Mammary epithelial cell (primary cell): ENCODE measurements around the gene ZNF77.

Experiments used
- EZH2 ChIP-seq: IDR thresholded peaks from 2 replicates; pipeline ENCODE4 v1.6.1; 2012; ENCODE audit warnings: low read length, inconsistent platforms, borderline replicate concordance
- TF ChIP-seq, protein P1 (sequence below), 2 donors: IDR thresholded peaks in 1 of 2; conservative IDR thresholded peaks in 1 of 2; 2 replicates each; pipeline ENCODE4 v1.5.1; 2011 to 2012; ENCODE audit warnings: inconsistent platforms in 2 of 2, low read length in 2 of 2, mild to moderate bottlenecking in 2 of 2, control low read depth in 1 of 2, low read depth in 1 of 2; ENCODE audit not compliant: insufficient read depth in 1 of 2; ENCODE audit errors: extremely low read depth in 1 of 2

DNA sequence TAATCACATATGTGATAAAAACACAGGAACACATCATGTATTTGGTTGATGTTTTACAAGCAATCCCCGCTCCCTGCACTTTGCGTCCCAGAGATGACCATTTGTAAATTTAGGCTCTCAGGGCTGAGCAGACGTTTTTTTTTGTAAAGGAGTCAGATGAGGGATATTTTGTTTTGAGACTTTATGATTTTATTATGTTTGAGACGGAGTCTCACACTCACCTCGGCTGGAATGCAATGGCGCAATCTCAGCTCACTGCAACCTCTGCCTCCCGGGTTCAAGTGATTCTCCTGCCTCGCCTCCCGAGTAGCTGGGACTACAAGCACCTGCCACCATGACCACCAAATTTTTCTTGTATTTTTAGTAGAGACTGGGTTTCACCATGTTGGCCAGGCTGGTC lies 34.0 kb upstream of the ZNF77 start:
- TF ChIP-seq, protein P1, sequence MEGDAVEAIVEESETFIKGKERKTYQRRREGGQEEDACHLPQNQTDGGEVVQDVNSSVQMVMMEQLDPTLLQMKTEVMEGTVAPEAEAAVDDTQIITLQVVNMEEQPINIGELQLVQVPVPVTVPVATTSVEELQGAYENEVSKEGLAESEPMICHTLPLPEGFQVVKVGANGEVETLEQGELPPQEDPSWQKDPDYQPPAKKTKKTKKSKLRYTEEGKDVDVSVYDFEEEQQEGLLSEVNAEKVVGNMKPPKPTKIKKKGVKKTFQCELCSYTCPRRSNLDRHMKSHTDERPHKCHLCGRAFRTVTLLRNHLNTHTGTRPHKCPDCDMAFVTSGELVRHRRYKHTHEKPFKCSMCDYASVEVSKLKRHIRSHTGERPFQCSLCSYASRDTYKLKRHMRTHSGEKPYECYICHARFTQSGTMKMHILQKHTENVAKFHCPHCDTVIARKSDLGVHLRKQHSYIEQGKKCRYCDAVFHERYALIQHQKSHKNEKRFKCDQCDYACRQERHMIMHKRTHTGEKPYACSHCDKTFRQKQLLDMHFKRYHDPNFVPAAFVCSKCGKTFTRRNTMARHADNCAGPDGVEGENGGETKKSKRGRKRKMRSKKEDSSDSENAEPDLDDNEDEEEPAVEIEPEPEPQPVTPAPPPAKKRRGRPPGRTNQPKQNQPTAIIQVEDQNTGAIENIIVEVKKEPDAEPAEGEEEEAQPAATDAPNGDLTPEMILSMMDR (conservative IDR thresholded peaks at IDR 0.05 in 1 of 2, IDR thresholded peaks at IDR 0.05 in 1 of 2; ENCODE audit: extremely low read depth in 1 of 2, insufficient read depth in 1 of 2, low read depth in 1 of 2, low read length in 2 of 2), result no peak
- no peak for TF ChIP-seq EZH2
